Hematopoietic multipotent progenitor cell treated with erythropoietin and hydrocortisone succinate and interleukin-3 and kit ligand, for 6 days (in vitro differentiated cells): ENCODE measurements around the gene WNT8B.
A peak's percentile ranks its signal among the peaks of the same experiment; 100 is the strongest.

Experiments used
- DNase-seq: peaks from one replicate; pipeline ENCODE4 v3.0.0-alpha.2; 2015

Gene WNT8B, protein sequence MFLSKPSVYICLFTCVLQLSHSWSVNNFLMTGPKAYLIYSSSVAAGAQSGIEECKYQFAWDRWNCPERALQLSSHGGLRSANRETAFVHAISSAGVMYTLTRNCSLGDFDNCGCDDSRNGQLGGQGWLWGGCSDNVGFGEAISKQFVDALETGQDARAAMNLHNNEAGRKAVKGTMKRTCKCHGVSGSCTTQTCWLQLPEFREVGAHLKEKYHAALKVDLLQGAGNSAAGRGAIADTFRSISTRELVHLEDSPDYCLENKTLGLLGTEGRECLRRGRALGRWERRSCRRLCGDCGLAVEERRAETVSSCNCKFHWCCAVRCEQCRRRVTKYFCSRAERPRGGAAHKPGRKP

DNA sequence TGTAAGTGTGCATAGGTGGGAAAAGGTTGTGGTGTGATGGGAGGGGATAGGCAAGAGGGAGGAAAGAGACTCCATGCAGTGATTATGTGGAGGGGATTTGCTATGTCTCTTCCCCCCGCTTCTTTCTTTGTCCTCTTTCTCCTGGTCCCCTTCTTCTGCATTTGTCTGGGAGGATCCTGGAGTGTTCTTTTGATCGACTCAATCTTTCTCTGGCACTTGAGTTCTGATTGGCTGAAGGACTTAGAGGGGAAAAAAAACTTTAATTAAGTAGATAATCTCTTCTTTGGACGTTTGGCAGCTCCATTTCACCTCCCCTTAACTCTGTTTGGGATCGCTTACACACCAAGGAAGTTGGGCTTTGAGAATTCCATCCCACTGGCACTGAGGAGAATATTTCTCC is at the start of gene WNT8B:
WNT8B (plus strand) TSS at position 301 of the 400 bp plus-strand sequence. CDS start 160 bp downstream, outside the sequence.
- no peak for DNase-seq

- DNase-seq: no peak
Observed at GRCh38 chr10:100413173-100413572, 49.6 kb upstream of the WNT8B start.

DNA sequence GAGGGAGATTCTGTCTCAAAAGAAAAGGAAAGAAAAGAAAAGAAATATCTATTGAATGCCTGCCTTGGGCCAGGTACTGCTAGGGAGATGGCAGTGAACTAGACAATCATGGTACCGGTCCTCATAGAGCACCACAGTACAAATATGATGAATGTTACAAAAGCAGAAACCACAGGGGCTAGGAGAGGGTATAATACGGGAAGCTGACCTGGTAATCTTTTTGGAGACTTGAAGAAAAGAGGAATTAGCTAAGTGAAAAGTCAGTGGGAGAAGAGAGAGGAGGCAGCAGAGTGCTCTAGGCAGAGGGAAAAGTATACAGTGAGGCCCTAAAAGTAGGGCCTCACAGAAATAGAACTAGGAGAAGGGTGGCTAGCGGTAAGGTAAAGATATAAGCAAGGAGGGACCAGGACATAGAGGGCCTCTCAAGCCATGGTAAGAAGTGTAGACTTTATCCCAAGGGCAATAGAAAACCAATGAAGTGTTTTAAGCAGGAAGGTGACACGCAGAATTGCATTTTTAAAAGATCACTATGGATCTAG is 42.8 kb upstream of the WNT8B start:
- peak; percentile 7 for DNase-seq

- DNase-seq: no peak
Observed at GRCh38 chr10:100427374-100427773, 35.4 kb upstream of the WNT8B start.

GRCh38 chr10:100433253-100434240 is 29.3 kb upstream of the WNT8B start:
- peak; percentile 97 for DNase-seq

DNA sequence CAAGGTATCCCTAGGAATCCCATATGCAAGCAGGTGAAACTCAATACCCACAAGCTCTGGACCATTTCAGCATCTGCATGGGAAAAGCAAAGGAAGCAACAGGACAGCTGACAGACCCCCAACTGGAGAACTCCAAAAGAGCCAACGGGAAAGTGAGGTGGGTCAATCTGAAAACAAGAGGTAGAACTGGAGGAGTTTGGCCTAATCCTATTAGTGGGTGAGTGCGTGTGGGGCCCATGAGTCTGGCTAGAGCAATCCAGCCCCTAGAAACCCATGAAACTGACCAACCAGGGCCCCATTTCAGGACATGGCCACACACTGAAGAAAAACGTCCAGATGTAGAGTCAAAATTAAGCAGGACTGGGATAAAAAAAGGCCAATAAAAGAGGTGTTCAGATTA is 26.6 kb upstream of the WNT8B start:
- DNase-seq: no peak

DNA sequence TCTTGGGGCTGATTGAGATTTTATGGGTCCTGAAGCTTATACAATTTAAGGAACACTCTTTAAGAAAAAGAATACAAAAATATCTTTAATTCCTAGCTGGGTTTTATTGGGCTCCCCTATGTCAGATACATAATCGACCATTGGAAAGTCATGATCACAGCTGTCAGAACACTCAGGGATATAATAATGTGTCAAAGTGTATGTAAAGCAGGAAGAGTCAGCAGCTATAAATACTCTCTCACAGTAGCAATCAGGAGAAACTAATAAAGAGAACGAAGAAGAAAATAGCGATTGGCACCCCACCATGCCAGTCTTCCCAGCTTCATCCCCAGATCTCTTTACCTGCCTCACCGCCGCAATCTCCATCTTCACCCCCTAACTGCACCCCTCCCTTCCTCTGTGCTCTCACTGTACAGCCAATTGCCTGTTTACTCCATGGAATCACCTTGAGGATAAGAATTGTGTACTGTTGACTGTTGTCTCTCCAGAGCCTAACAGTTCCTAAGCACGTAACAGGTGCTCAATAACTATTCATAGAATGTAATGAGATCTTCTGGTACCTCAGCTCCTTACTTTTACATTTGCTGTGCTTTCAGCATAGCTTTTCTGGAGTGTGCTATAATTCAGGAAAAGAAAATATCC is 24.0 kb upstream of the WNT8B start:
- DNase-seq: no peak

DNA sequence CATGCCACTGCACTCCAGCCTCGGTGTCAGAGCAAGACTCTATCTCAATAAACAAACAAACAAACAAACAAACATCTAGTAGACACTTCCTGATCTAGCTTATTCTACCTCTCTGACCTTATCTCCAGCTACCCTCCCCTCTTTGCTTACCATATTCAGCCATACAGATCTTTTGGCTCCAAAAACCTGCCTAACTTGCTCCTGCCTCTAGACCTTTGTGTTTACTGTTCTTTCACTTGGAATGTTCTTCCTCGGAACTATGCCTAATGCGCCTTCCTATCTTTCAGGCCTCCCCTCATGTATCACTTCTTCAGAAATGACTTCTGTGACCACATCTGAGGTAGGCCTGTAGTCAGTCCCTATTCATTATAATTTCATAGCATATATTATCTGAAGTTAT is 20.3 kb upstream of the WNT8B start:
- no peak for DNase-seq

DNA sequence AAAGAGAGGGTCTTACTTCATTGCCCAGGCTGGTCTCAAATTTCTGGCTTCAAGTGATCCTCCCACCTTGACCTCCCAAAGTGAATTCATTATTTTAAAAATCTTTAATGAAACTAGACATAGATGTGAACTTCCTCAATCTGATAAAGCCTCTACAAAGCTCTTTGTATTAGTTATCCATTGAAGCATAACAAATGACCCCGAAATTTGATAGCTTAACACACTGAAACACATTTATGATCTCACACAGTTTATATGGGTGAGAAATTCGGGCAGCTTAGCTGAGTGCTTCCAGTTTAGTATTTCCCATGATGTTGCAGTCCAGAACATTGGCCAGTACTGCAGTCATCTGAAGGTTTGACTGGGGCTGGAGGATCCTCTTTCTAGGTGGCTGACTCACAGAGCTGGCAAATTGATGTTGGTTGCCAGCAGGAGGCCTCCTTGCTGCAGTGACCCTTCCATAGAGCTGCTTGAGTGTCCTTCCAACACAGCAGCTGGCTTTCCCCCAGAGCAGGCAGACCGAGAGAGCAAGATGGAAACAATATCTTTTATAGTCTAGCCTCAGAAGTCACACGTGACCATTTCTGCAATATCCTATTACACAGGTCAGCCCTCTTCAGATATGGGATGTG is 16.6 kb upstream of the WNT8B start:
- no peak for DNase-seq

GRCh38 chr10:100447663-100448062 is 15.1 kb upstream of the WNT8B start:
- no peak for DNase-seq

DNA sequence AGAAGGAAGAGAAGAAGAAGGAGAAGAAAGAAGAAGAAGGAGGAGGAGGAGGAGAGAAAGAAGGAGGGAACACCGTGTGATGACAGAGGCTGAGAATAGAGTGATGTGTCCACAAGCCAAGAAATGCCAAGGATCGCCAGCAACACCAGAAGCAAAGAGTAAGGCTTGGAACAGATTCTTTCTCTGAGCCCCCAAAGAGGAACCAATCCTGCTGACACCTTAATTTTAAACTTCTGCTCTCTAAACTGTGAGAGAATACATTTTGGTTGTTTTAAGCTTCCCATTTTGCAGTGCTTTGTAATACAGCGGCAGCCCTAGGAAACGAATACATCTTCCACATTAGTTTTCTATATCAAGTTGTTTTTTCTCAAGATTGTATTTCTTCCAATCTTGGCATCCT is 13.9 kb upstream of the WNT8B start:
- no peak for DNase-seq

GRCh38 chr10:100468322-100468721 is 5.5 kb downstream of the WNT8B start:
- DNase-seq: no peak

DNA sequence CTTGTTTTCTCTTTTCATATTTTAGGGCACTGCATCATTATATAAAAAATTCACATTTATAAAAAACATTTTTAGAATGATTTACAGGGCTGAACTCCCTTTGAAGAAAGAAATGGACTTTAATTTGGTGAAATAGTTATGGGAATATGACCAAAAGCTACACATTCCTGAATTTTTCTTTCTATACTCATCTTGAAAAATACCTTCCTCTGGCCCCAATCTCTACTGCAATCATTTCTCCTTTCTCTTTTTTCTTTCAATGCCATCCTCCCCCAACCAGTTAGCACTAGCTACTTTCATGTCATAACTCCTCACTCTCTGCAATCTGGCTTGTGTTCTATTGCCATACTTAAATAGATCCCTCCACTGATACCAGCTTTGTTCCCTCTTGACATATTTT is 6.2 kb downstream of the WNT8B start:
- no peak for DNase-seq

DNA sequence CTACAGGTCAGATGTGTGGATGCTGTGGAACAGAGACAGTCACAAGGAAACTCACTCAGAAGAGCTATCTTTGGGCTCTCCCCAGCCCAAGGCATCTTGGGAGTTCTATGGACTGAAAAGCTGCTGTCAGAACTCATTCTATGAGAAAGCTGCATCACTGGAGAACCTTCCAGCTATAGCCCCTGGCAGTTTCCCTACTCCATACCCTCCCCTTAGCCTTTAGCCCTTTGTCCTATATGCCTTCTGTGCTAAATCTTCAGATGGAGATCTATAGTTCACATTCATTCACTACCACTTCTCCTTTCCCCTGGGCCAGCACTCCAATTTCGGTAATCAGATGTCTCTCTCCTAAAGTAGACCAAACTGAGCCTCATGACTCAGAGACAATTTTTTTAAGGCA is 6.9 kb downstream of the WNT8B start:
- no peak for DNase-seq

GRCh38 chr10:100470367-100470766 is 7.6 kb downstream of the WNT8B start:
- DNase-seq: no peak

DNA sequence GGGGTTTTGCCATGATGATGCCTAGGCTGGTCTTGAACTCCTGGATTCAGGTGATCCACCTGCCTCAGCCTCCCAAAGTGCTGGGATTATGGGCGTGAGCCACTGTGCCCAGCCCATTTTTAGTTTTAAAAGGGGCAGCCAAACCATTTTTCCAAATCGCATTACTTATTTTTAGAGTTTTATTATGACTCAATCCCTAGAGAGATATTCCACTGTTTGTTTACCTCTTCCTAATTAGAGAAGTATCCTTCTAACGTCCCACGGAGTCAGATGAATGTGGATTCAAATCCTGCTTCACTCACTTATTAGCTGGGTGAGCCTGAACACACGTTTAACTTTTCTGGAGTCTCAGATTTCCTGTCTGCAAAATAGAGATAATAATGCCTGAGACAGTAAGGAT is 15.2 kb downstream of the WNT8B start:
- DNase-seq: no peak

GRCh38 chr10:100479037-100479436 is 16.2 kb downstream of the WNT8B start:
- DNase-seq: peak; percentile 23

- DNase-seq: no peak
Observed at GRCh38 chr10:100480002-100480401, 17.2 kb downstream of the WNT8B start.

DNA sequence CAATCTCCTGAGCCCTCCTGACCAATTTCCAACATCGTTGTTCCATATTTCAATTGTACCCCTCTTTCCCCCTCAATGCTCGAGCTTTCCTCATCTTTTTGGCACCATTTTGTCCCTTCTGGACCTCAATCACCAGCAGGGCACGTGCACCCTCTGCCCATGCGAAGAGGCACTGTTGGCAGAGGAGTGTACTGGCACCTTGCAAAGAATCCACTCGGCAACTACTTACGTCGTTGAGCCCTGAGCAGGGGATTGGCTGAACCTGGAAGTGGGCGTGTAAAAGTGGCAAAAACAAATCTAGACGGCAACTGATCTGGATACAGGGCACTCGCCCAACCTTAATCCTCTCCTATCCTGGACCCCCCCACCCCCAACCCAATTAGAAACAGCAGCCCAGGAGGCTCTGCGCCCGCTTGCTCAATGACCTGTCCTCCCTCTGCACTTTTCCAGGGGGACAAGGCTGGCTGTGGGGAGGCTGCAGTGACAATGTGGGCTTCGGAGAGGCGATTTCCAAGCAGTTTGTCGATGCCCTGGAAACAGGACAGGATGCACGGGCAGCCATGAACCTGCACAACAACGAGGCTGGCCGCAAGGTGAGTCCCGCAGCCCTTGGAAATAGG is 18.8 kb downstream of the WNT8B start:
- DNase-seq: peak; percentile 92

DNA sequence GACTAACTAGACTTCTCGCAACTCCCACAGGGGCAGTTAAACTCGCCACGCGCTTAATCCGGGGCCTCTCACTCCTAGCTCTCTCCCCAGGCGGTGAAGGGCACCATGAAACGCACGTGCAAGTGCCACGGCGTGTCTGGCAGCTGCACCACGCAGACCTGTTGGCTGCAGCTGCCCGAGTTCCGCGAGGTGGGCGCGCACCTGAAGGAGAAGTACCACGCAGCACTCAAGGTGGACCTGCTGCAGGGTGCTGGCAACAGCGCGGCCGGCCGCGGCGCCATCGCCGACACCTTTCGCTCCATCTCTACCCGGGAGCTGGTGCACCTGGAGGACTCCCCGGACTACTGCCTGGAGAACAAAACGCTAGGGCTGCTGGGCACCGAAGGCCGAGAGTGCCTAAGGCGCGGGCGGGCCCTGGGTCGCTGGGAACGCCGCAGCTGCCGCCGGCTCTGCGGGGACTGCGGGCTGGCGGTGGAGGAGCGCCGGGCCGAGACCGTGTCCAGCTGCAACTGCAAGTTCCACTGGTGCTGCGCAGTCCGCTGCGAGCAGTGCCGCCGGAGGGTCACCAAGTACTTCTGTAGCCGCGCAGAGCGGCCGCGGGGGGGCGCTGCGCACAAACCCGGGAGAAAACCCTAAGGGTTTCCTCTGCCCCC is 19.5 kb downstream of the WNT8B start:
- DNase-seq: peak; percentile 75

- DNase-seq: no peak
Observed at GRCh38 chr10:100482834-100483185, 20.0 kb downstream of the WNT8B start.
